Stimulated activated CD4-positive, alpha-beta T cell treated with anti-CD3 and anti-CD28 coated beads, Interleukin-15, amount 100 ng/mL, for 1 hour (primary cell): Measurements from ENCODE around the gene TNFRSF18.

ENCODE experiments used
- DNase-seq, 2 donors: peaks; one replicate each; pipeline ENCODE4 v3.0.0-alpha.2; 2020; ENCODE audit warnings: low read depth in 1 of 2, low spot score in 1 of 2

Gene TNFRSF18

DNA sequence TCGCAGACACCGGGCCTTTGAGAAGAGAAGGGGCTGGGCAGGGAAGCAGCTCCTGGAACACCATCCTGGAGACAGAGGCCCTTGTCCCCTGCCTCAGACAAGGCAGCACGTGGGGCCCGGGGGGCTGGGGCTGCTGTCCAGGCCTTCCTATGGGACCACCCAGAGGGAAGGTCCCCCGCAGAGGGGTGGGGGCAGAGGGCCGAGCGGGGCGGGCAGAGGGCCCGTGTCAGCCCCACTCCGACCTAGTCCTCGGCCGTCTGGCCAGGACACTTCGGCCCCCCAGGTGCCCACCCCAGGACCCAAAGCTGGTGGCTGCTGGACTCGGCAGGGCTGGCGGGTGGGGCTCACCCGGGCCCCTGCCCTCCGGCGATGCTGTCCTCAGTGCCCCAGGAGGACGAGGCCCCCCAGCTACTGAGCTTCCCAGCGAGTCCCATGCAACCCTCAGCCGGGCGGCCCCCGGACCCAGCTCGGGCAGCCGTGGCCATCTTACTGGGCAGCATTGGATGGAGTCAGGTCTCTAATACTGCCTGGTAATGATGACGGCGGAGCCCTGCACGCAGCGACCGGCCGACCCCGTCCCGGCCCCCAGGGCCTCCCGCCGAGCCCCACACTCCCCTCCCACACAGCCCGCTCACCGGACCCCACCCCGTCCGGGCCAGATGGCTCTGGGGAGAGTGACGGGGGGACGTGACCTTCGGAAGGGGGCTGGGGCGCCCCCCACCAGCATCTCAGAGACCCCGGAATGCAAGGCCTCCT lies 39.6 kb downstream of the TNFRSF18 start:
- no peak for DNase-seq

DNA sequence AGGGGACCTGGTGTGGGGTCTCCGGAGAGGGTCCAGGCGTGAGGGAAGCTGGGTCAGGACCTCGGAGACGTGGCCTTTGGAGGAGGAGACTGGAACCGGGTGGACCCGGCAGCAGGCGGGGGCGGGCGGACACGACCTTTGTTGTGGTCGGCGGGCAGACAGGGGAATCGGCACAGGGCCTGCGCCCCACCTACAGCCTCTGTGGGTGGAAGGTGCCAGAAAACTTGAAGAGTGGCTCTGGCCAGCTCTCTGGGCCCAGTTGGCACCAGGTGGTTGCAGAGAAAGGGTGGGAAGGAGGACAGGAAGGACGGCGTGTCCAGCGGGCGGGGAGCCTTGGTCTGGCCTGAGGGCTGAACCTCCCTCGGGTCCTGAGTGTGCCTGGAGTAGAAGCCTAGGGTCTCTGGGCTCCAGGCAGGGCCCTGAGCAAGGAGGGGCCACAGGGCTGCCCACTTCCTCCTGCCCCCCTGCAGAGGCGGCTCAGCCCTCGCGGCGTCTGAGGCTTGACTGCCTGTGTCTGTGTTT lies 40.4 kb downstream of the TNFRSF18 start:
- no peak for DNase-seq

DNA sequence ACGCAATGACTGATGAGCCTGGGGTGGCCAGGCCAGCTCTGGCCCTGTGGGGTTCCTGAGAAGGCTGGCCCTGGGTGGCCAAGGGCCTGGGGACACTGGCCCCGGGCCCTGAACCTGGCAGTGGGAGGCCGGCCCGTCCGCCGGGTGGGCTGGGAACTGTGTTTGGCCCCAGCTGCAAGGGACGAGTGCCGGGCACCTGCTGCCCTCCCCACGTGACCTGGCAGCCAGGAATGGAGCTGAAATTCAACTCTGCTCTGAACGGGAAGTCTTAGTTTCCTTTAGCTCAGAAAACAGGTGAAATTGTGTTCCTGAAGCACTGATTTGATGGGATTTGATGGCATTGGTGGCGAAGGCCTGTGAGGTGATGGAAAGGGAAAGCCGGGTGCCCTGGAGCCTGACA lies 40.9 kb downstream of the TNFRSF18 start:
- no peak for DNase-seq

- DNase-seq: no peak
Observed at GRCh38 chr1:1164701-1165451, 41.5 kb downstream of the TNFRSF18 start.

- DNase-seq: no peak
Observed at GRCh38 chr1:1164361-1164700, 42.1 kb downstream of the TNFRSF18 start.

DNA sequence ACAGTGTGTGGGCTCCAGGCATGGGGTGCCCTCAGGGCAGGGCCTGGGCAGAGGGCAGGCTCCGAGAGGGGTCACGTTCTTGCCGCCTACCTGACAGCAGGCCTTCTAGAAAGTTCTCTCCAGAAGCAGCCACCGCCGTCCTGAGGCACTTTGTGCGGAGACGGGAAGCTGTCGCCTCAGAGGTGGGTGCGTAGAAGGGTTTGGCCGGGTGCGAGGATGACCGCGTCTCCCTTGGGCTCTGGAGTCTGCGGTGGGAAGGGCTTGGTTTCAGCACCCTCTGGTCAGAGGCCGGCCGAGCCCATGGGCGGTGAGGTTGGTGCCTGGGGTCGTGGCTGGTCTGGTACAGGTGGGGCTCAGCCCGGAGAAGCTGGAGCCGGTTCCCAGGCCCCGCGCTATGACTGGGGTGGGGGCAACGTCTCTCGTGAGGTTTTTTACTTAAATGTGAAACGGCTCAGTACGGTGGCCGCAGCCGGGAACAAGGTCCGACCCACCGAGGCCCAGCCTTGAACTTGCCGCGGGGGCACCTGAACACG lies 42.8 kb downstream of the TNFRSF18 start:
- no peak for DNase-seq

DNA sequence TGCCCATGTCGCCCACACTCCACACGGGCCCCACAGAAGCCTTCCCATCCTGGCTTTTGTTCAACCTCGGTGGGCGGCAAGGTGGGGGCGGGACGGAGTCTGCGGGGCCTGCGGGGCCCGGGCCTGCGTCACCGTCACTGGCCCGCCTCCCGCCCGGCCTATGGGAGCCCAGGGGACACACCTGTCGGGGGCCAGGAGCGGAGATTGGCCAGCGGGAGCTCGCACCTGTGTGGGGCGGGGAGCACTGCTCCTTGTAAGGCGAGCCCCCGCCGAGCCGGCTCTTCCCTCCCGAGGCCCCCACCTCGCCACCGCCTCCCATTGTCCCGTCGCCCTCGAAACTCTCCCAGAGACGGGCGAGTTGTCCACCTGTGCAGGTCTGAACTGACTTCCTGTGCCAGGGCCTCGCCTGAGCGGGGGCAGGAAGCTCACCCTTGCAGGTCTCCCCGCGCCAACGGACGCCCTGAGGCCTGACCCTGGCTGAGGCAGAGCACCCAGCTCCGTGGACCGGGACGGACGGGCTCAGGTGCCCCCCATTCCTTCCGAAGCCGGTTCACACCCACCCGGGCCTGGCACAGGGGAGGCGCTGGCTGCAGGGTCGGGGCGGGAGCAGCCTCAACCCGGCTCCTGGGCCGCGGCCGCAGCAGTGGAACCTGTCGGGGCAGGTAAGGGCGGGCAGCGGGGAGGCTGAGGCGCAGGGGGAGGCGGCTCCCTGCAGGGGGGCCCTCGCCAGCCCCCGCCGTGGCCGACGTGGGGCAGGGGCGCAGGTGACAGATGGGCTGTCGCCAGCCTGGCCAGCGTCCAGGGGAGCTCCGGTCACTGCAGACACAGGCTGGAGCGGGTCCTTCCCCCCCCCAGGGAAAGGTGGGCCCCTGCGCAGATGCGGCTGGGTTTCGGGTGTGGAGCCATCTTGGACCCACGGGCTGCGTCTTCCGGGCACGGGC lies 43.5 kb downstream of the TNFRSF18 start:
- DNase-seq: no peak

DNA sequence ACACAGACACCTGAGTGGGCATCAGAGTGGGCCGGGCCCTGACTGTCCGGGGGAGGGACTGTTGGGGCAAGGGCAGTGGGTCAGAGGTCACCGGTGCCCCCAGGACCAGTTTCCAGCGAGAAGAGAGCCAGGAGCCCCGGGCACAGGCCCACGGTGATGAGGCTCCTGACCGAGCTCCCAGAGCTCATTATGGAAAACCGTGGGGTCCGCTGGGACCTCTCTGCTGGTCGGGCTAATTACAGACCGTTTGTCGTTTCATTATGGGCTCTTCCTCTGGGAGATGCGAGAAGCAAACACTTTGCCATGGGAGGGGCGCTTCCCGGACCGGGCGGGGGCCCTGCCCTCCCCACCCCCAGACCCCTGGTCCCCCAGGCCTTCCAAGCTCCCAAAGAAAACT lies 44.7 kb downstream of the TNFRSF18 start:
- DNase-seq: no peak

DNA sequence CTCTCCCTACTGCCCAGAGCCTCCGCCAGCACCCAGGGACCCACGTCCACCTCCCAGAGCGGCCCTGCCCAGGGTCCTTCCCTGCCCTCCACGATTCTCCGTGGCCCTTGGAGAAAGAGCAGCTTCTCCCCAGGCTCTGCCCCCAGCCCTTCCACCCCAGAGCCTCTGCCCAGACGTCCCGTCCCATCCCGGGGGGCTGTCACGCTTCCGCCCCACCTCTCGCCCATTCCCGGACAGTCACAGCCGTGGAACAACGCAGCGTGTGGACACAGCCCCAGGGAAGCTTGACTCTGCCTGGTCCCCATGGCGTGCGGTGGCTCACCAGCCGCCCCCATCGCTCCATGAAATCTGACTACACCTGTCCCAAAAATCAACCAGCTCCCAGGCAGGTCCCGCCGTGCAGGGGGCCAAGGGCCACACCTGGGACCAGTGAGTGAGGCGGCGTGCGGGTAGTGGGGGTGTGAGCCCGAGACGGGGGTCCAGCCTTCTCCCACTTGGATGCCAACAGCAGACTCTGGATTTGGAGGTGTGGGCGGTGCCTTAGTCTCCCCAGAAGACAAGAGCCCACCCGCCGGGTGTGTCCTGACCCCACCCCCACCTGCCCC lies 45.2 kb downstream of the TNFRSF18 start:
- no peak for DNase-seq

- DNase-seq: no peak
Observed at GRCh38 chr1:1160281-1160930, 46.0 kb downstream of the TNFRSF18 start.

DNA sequence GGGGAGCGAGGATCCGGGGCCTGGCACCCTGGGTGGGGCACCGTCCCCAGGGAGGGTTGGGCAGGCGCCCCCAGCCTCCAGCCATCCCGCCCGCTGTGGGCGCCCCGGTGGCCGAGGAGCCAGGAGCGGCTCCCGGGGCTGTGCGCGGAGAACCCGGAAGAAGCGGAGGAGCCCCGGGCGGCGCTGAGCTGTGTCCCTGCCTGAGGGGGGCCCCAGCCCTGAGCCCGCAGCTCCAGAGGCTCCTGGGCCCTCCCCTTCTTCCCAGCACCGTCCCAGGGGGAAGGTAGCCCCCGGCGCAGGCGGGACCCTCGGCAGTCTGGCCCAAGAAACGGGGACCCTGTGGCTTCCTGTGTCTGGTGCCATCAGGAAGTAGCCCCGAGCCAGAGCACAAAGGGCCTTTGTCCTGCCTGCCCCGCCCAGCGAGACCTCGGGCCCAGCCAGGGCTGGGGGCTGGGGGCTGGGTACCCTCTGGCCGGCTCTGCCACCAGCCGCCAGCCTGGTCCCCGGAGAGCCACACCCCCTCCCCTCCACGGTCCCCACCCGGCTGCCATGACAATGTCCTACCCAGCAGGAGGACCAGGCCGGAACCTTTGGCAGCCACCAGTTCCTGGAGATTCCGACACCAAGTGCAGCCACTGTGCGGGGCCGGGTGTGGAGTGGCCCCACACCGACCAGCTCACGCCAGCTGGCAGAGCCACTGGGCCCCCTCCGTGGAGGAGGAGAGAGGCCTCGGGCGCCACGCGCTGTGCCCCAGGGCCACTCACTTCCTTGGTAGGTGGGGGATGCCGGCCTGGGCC lies 48.3 kb downstream of the TNFRSF18 start:
- DNase-seq: no peak

DNA sequence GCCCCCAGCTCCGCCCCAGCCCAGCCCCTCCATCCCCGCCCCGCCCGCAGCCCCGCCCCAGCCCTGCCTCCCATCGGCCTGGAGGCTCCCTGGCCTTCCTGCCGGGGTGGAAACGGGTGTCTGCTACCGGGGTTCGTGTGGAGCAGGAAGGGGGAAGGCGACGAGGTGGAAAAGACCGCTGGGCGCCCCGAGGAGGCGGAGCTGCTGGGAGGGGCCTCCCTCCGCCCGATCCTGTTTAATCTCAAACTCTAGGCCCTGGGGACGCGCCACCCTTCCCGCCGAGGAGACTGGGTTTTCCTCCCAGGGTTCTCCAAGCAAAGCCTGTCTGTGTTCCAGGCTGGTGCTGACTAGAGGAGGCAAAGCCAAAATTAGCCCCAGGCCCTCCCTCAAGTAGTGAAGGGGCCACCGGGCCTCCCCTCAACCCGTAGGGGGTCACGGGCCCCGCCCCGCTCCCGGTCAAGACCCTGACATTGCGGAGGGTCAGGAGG lies 48.9 kb downstream of the TNFRSF18 start:
- DNase-seq: peak; percentile 40 to 47

GRCh38 chr1:1157033-1157365 lies 49.4 kb downstream of the TNFRSF18 start:
- DNase-seq: no peak

DNA sequence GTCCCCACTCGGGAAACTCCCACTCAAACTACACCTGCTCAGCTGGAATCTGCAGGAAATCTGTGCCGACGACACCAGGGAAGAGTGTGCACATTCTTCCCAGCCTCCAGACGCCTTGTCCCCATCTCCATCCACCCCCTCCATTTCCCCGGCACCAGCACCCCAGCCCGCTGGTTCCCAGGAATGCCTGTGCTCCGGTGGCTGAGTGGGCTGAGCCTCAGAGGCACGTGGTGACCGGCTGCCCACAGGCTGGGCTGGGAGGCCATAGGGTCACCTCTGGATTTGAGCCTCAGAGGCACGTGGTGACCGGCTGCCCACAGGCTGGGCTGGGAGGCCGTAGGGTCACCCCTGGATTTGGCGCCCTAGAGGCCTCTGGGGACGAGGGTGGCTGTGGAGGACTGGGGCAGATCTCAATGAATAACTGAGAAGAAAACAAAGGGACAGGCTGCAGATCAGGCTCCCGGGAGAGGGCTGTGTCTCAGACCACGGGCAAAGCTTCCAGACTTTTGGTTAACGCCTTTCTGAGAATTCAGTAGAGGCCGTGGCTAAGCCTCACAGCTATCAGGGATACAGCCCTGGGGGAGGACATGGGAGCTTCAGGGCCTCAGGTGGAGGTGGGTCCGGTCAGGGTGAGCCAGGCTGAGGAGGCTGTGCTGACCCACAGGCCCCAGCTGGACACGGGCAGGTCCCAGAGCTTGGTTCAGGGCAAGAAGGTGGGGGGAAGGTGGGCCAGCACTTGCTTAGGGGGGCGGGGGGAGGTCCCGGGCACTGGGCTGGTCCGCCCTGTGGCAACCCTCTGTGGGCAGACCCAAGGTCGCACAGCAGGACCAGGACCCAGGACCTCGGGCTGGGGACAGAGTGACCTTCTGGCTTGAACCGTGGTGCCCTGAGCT lies 50.0 kb downstream of the TNFRSF18 start:
- no peak for DNase-seq

DNA sequence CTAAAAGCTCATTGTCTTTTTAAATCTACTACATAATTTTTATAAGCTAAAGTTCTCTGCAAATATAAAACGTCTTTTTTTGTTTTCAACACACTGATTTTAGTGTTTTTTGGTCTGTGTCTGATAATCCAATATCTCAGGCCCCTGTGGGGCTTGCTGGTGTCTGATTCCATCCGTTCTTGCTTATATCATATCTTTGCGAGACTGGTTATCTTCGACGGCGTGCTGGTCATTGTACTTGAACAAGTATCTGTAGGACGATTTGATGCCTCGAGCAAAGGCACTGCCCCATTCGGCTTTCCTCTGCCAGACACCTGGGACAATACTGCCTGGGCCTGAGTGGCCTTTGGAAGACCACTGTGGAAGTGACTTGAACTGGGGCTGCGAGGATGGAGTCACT lies 51.1 kb downstream of the TNFRSF18 start:
- DNase-seq: no peak

- no peak for DNase-seq
Observed at GRCh38 chr1:1153874-1154273, 52.5 kb downstream of the TNFRSF18 start.
